Activated CD8-positive, alpha-beta T cell treated with anti-CD3 and anti-CD28 coated beads for 36 hours (primary cell): ENCODE data around the gene ATRNL1. TPM values are rescaled to one million over a fixed set of nuclear protein-coding genes. Genes with fewer than 3 reads are reported as not detected.

Experiments
- ATAC-seq: fragments of 200-7000 bp; cut with Tn5 transposase; one replicate; pipeline ENCODE4 v1.10.0; 2021; ENCODE audit warnings: mild to moderate bottlenecking, moderate library complexity
- CTCF ChIA-PET: fragments of 350-600 bp; sonication (Branson Sonifier 250); formaldehyde crosslinking; loops from one replicate; lab custom pipeline; 2021; ENCODE audit warnings: antibody characterized with exemption; lab: Charles Lee
- POLR2A ChIA-PET: fragments of 350-600 bp; sonication (Branson Sonifier 250); formaldehyde crosslinking; loops from one replicate; lab custom pipeline; 2021; ENCODE audit warnings: antibody characterized with exemption; lab: Charles Lee
- DNase-seq: peaks from one replicate; pipeline ENCODE4 v3.0.0-alpha.2; 2020
- H3K27ac Mint-ChIP-seq: one replicate; pipeline ENCODE4 v1.8.0; 2021; ENCODE audit warnings: mild to moderate bottlenecking, mixed read lengths
- H3K27me3 Mint-ChIP-seq: one replicate; pipeline ENCODE4 v1.8.0; 2021; ENCODE audit warnings: mixed read lengths
- H3K36me3 Mint-ChIP-seq: one replicate; pipeline ENCODE4 v1.8.0; 2021; ENCODE audit warnings: low read depth, mixed read lengths
- H3K4me1 Mint-ChIP-seq: one replicate; pipeline ENCODE4 v1.8.0; 2021; ENCODE audit warnings: low read depth, mixed read lengths
- H3K4me3 Mint-ChIP-seq: one replicate; pipeline ENCODE4 v1.8.0; 2021; ENCODE audit warnings: mild to moderate bottlenecking, moderate library complexity, mixed read lengths
- H3K9me3 Mint-ChIP-seq: one replicate; pipeline ENCODE4 v1.8.0; 2021; ENCODE audit warnings: mixed read lengths
- CTCF ChIP-seq: fragments of 200-600 bp; IDR thresholded peaks from one replicate; pipeline ENCODE4 v1.8.0; 2022; ENCODE audit warnings: antibody characterized with exemption, mild to moderate bottlenecking
- intact Hi-C: fragments of 100-400 bp; cut with micrococcal nuclease; formaldehyde crosslinking; loops from one replicate; pipeline ENCODE4 v1.10.0; 2022
- total RNA-seq, 2 experiments: library from RNA; stranded (reverse); gene quantifications; one replicate each; pipeline ENCODE4 v1.2.3, GENCODE V29; 2021

ATRNL1 gene
- total RNA-seq, 2 experiments from 2014 or later: not detected

DNA sequence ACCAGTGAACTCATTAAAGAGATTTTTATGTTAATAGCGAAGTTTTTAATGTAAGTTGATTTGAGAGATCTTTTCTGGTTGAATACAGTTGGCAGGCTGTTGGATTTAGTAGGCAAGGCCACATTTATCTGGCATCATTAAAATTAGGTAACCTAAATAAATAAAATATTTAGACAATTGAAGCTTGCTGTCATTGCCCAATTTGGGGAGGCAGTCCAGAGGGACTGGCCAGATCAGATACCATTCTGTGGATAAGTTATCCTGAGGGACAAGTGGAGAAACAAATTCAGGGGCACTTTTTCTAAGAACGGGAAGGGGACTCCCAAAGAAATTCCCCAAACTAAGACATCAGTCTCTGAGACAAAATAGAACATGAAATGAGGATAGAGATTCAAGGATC lies 782.0 kb downstream of the ATRNL1 start:
- Mint-ChIP-seq H3K27me3 (peaks cover 3% of the 10 kb centered on the region), H3K4me3 (no peak overlapping the region), H3K27ac (no peak overlapping the region), H3K9me3 (no peaks in the 10 kb centered on the region), H3K36me3 (no peaks in the 10 kb centered on the region), H3K4me1 (no peaks in the 10 kb centered on the region)
- intact Hi-C loops: no loop called here
- no peak for ATAC-seq
- TF ChIP-seq CTCF: no peak
- ChIA-PET CTCF (no interaction called here), POLR2A (interaction anchor here (0.6 kb wide), 1 partner anchor 57 kb away, joined by 3 read pairs; no protein-coding TSS in a partner anchor)
- no peak for DNase-seq

- DNase-seq: no peak
- no peaks in the 10 kb centered on the region for H3K9me3 Mint-ChIP-seq
Observed at GRCh38 chr10:115879372-115880089, 786.4 kb downstream of the ATRNL1 start.

GRCh38 chr10:115882021-115882420 lies 788.9 kb downstream of the ATRNL1 start:
- POLR2A ChIA-PET: no interaction called here
- H3K4me1 Mint-ChIP-seq: no peaks in the 10 kb centered on the region
- DNase-seq (no peak), ATAC-seq (no peak)
- no peaks in the 10 kb centered on the region for H3K36me3 Mint-ChIP-seq
- H3K9me3 Mint-ChIP-seq: peaks cover 3% of the 10 kb centered on the region
- no peak for TF ChIP-seq CTCF
- peaks cover 2% of the 10 kb centered on the region for H3K27me3 Mint-ChIP-seq
- H3K4me3 Mint-ChIP-seq: no peak overlapping the region
- no peak overlapping the region for H3K27ac Mint-ChIP-seq
- intact Hi-C loops: no loop called here
- CTCF ChIA-PET: no interaction called here

More at GRCh38 chr10:115879372-115880089, 786.4 kb downstream of the ATRNL1 start:
- no peak overlapping the region for H3K4me3 Mint-ChIP-seq
- ChIA-PET POLR2A (no interaction called here), CTCF (no interaction called here)
- no peaks in the 10 kb centered on the region for H3K4me1 Mint-ChIP-seq
- H3K27ac Mint-ChIP-seq: no peak overlapping the region
- H3K27me3 Mint-ChIP-seq: peaks cover 2% of the 10 kb centered on the region
- ATAC-seq: no peak
- no peaks in the 10 kb centered on the region for H3K36me3 Mint-ChIP-seq
- intact Hi-C loops: no loop called here
- no peak for TF ChIP-seq CTCF

- peaks cover 4% of the 10 kb centered on the region for H3K9me3 Mint-ChIP-seq
- H3K4me1 Mint-ChIP-seq: no peaks in the 10 kb centered on the region
- ChIA-PET CTCF (no interaction called here), POLR2A (no interaction called here)
- H3K27me3 Mint-ChIP-seq: peaks cover 2% of the 10 kb centered on the region
- H3K36me3 Mint-ChIP-seq: no peaks in the 10 kb centered on the region
- H3K4me3 Mint-ChIP-seq: no peak overlapping the region
- intact Hi-C loops: no loop called here
- ATAC-seq: no peak
- TF ChIP-seq CTCF: no peak
- no peak for DNase-seq
- no peak overlapping the region for H3K27ac Mint-ChIP-seq
Observed at GRCh38 chr10:115883372-115883771, 790.2 kb downstream of the ATRNL1 start.

DNA sequence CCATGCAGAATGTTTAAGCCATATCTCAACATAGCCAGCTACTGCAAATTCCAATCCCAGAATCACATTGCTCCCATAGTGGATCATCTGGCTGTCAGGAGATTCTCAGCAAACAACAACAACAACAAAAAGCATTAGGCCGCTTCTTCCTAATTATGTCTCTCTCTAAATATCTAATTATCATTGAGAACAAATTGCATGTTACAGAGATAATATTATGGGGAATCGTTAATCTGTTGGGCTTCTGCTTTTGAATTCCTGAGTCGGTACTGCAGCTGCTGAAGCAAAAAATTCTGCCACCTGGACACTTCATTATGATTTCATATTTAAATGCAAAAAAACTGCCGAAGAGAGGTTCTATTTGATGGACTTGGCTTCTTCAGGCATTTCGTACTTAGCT lies 791.2 kb downstream of the ATRNL1 start:
- no peak for ATAC-seq
- POLR2A ChIA-PET: no interaction called here
- Mint-ChIP-seq H3K9me3 (peaks cover 4% of the 10 kb centered on the region), H3K4me1 (no peaks in the 10 kb centered on the region), H3K27ac (no peak overlapping the region), H3K27me3 (no peaks in the 10 kb centered on the region), H3K36me3 (no peaks in the 10 kb centered on the region), H3K4me3 (no peak overlapping the region)
- no peak for TF ChIP-seq CTCF
- CTCF ChIA-PET: interaction anchor here (0.6 kb wide), 1 partner anchor 10 kb away, joined by 3 read pairs; no protein-coding TSS in a partner anchor
- no peak for DNase-seq
- intact Hi-C loops: no loop called here
